NCI-H524 (cell line): ENCODE data around the gene MTUS2.
"Not testable (repeated sequence)": the region's sequence is repeated elsewhere in the genome, so short reads cannot be mapped to it uniquely, and the experiment has no call there.

Experiments used
- DNase-seq, 2 experiments: peaks; one replicate each; lab custom pipeline; 2025; lab: John Stamatoyannopoulos, UW

The MTUS2 gene

GRCh38 chr13:29164116-29164515, 344.0 kb downstream of the MTUS2 start:
- DNase-seq = no peak

GRCh38 chr13:29165216-29165615, 345.1 kb downstream of the MTUS2 start:
- DNase-seq = no peak

GRCh38 chr13:29165840-29166239, 345.7 kb downstream of the MTUS2 start:
- DNase-seq = no peak

GRCh38 chr13:29170436-29171082, 350.4 kb downstream of the MTUS2 start:
- peak; percentile 1 to 72 for DNase-seq

GRCh38 chr13:29171244-29171643, 351.1 kb downstream of the MTUS2 start:
- DNase-seq = no peak

- DNase-seq = no peak
Observed at GRCh38 chr13:29174093-29174492, 354.0 kb downstream of the MTUS2 start.

GRCh38 chr13:29175250-29175873, 355.2 kb downstream of the MTUS2 start:
- DNase-seq = no peak

- DNase-seq = no peak
Observed at GRCh38 chr13:29180055-29180454, 359.9 kb downstream of the MTUS2 start.

- DNase-seq = no peak
Observed at GRCh38 chr13:29182216-29182615, 362.1 kb downstream of the MTUS2 start.

GRCh38 chr13:29185926-29186325, 365.8 kb downstream of the MTUS2 start:
- no peak for DNase-seq

GRCh38 chr13:29187584-29187983, 367.4 kb downstream of the MTUS2 start:
- no peak for DNase-seq

- no peak for DNase-seq
Observed at GRCh38 chr13:29190298-29190697, 370.2 kb downstream of the MTUS2 start.

GRCh38 chr13:29193083-29193482, 372.9 kb downstream of the MTUS2 start:
- no peak for DNase-seq

- DNase-seq = no peak
Observed at GRCh38 chr13:29195456-29195855, 375.3 kb downstream of the MTUS2 start.

- no peak for DNase-seq
Observed at GRCh38 chr13:29196409-29197074, 376.4 kb downstream of the MTUS2 start.

GRCh38 chr13:29202753-29203152, 382.6 kb downstream of the MTUS2 start:
- DNase-seq = not testable (repeated sequence)

- DNase-seq = no peak
Observed at GRCh38 chr13:29204651-29205050, 384.5 kb downstream of the MTUS2 start.

- DNase-seq = peak in 1 of 2 experiments; percentile 39
Observed at GRCh38 chr13:29210676-29211075, 390.5 kb downstream of the MTUS2 start.

- not testable (repeated sequence) for DNase-seq
Observed at GRCh38 chr13:29211162-29211561, 391.0 kb downstream of the MTUS2 start.

GRCh38 chr13:29222458-29222857, 402.3 kb downstream of the MTUS2 start:
- DNase-seq = no peak

- no peak for DNase-seq
Observed at GRCh38 chr13:29224206-29224605, 404.1 kb downstream of the MTUS2 start.

GRCh38 chr13:29227576-29227975, 407.4 kb downstream of the MTUS2 start:
- no peak for DNase-seq

GRCh38 chr13:29230299-29230845, 410.2 kb downstream of the MTUS2 start:
- DNase-seq = peak in 1 of 2 experiments; percentile 23
